ENCODE measurements around the gene PLOD2. TPM values are rescaled to one million over a fixed set of nuclear protein-coding genes. Genes with fewer than 3 reads are reported as not detected.

The PLOD2 gene
- total and polyA plus RNA-seq, 9 of the 15 experiments (the other 6 are each of a cell fraction or from before 2014, with no cell fraction given): 0.18 to 1.5 (median 0.58) TPM

DNA sequence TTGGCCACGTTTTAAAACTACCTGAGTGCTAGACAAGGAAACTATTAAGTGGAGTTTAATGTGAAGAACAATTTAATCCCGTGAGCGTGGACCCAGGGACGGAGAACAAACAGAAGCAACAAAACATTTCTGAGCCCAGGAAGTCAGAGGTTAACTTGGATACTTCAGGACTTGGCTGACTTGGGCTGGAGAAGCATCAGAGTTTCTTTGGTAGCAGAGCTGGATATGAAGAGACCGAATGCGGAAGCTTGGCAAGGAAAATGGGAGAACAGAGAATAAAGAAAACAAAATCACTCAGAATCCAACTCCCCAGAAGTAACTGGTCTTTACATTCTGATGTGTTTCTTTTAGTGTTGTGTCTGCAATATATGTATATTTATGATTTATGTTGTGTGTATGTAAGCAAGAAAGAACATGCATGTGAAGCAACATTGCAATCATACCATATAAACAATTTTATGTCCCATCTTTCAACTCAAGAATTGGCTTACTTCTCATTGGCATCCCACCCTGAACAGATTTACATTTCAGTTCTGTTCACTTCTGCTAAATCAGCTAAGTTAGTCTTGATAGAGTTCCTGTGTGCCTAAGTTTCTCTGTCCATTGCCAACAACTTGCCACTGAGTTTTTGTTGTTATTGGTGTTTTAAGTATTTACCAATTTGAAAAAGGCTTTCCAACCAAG is 17.2 kb upstream of the PLOD2 start:
- Histone ChIP-seq H3K27ac (ENCODE audit: extremely low read depth, low read depth, low read length) (no peak overlapping the region), H4K20me1 (replicated peaks; ENCODE audit: control insufficient read depth, insufficient read depth, low read length) (no peaks in the 10 kb centered on the region), H3K27me3 (ENCODE audit: control insufficient read depth in 2 of 2, insufficient read depth in 2 of 2, low read length in 2 of 2) (no peaks in the 10 kb centered on the region), H3K36me3 (ENCODE audit: control insufficient read depth, insufficient read depth, low read length) (no peaks in the 10 kb centered on the region), H3K9ac (ENCODE audit: insufficient read depth in 1 of 2, low read depth in 2 of 2, low read length in 2 of 2) (no peak overlapping the region), H3K9me1 (ENCODE audit: control insufficient read depth, insufficient read depth, low read length) (no peaks in the 10 kb centered on the region), H3K4me1 (replicated peaks in 1 of 2; ENCODE audit: control insufficient read depth in 2 of 2, insufficient read depth in 2 of 2, low read length in 2 of 2) (no peaks in the 10 kb centered on the region), H3K79me2 (ENCODE audit: control insufficient read depth, insufficient read depth, low read length) (no peaks in the 10 kb centered on the region), H3K9me3 (replicated peaks; ENCODE audit: control insufficient read depth, insufficient read depth, low read depth, low read length) (no peaks in the 10 kb centered on the region), H2AFZ (ENCODE audit: low read depth, low read length) (no peak overlapping the region), H3K4me2 (ENCODE audit: insufficient read depth, low read length) (no peak overlapping the region), H3K4me3 (no peak overlapping the region)
- in situ Hi-C loops (cut with MboI): no loop called here
- BruUV-seq (replicated peaks): no TSS peak
- ATAC-seq: no peak
- intact Hi-C loops (cut with micrococcal nuclease): no loop called here
- no peak for DNase-seq (ENCODE audit: extremely low read depth in 1 of 4, low spot score in 3 of 4)
- ChIA-PET POLR2A (no interaction called here), CTCF (ENCODE audit: low intra/inter-chr PET ratio) (no interaction called here)
- 3% methylated on average over 6 of the region's 6 CpGs for WGBS (ENCODE audit: insufficient coverage, low coverage, missing lambda C conversion rate)
- FAIRE-seq: no peak
- TF ChIP-seq, protein P1, sequence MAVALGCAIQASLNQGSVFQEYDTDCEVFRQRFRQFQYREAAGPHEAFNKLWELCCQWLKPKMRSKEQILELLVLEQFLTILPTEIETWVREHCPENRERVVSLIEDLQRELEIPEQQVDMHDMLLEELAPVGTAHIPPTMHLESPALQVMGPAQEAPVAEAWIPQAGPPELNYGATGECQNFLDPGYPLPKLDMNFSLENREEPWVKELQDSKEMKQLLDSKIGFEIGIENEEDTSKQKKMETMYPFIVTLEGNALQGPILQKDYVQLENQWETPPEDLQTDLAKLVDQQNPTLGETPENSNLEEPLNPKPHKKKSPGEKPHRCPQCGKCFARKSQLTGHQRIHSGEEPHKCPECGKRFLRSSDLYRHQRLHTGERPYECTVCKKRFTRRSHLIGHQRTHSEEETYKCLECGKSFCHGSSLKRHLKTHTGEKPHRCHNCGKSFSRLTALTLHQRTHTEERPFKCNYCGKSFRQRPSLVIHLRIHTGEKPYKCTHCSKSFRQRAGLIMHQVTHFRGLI (CRISPR knock-in tag; IDR thresholded peaks at IDR 0.05): no peak
- TF ChIP-seq, protein P2, sequence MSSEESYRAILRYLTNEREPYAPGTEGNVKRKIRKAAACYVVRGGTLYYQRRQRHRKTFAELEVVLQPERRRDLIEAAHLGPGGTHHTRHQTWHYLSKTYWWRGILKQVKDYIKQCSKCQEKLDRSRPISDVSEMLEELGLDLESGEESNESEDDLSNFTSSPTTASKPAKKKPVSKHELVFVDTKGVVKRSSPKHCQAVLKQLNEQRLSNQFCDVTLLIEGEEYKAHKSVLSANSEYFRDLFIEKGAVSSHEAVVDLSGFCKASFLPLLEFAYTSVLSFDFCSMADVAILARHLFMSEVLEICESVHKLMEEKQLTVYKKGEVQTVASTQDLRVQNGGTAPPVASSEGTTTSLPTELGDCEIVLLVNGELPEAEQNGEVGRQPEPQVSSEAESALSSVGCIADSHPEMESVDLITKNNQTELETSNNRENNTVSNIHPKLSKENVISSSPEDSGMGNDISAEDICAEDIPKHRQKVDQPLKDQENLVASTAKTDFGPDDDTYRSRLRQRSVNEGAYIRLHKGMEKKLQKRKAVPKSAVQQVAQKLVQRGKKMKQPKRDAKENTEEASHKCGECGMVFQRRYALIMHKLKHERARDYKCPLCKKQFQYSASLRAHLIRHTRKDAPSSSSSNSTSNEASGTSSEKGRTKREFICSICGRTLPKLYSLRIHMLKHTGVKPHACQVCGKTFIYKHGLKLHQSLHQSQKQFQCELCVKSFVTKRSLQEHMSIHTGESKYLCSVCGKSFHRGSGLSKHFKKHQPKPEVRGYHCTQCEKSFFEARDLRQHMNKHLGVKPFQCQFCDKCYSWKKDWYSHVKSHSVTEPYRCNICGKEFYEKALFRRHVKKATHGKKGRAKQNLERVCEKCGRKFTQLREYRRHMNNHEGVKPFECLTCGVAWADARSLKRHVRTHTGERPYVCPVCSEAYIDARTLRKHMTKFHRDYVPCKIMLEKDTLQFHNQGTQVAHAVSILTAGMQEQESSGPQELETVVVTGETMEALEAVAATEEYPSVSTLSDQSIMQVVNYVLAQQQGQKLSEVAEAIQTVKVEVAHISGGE (CRISPR knock-in tag; IDR thresholded peaks at IDR 0.05): no peak
- no peak for TF ChIP-seq ZNF57 (CRISPR knock-in tag; IDR thresholded peaks at IDR 0.05)
- TF ChIP-seq ESRRB (CRISPR knock-in tag; IDR thresholded peaks at IDR 0.05; ENCODE audit: borderline replicate concordance): no peak
- TF ChIP-seq RNF2 (IDR thresholded peaks at IDR 0.05): no peak
- TF ChIP-seq, protein P3, sequence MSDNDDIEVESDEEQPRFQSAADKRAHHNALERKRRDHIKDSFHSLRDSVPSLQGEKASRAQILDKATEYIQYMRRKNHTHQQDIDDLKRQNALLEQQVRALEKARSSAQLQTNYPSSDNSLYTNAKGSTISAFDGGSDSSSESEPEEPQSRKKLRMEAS (CRISPR knock-in tag; IDR thresholded peaks at IDR 0.05): no peak
- TF ChIP-seq CREM (IDR thresholded peaks at IDR 0.05; ENCODE audit: low read depth): no peak
- TF ChIP-seq, protein P4, sequence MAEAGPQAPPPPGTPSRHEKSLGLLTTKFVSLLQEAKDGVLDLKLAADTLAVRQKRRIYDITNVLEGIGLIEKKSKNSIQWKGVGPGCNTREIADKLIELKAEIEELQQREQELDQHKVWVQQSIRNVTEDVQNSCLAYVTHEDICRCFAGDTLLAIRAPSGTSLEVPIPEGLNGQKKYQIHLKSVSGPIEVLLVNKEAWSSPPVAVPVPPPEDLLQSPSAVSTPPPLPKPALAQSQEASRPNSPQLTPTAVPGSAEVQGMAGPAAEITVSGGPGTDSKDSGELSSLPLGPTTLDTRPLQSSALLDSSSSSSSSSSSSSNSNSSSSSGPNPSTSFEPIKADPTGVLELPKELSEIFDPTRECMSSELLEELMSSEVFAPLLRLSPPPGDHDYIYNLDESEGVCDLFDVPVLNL (CRISPR knock-in tag; IDR thresholded peaks at IDR 0.05; ENCODE audit: low read depth): no peak
- TF ChIP-seq, protein P5, sequence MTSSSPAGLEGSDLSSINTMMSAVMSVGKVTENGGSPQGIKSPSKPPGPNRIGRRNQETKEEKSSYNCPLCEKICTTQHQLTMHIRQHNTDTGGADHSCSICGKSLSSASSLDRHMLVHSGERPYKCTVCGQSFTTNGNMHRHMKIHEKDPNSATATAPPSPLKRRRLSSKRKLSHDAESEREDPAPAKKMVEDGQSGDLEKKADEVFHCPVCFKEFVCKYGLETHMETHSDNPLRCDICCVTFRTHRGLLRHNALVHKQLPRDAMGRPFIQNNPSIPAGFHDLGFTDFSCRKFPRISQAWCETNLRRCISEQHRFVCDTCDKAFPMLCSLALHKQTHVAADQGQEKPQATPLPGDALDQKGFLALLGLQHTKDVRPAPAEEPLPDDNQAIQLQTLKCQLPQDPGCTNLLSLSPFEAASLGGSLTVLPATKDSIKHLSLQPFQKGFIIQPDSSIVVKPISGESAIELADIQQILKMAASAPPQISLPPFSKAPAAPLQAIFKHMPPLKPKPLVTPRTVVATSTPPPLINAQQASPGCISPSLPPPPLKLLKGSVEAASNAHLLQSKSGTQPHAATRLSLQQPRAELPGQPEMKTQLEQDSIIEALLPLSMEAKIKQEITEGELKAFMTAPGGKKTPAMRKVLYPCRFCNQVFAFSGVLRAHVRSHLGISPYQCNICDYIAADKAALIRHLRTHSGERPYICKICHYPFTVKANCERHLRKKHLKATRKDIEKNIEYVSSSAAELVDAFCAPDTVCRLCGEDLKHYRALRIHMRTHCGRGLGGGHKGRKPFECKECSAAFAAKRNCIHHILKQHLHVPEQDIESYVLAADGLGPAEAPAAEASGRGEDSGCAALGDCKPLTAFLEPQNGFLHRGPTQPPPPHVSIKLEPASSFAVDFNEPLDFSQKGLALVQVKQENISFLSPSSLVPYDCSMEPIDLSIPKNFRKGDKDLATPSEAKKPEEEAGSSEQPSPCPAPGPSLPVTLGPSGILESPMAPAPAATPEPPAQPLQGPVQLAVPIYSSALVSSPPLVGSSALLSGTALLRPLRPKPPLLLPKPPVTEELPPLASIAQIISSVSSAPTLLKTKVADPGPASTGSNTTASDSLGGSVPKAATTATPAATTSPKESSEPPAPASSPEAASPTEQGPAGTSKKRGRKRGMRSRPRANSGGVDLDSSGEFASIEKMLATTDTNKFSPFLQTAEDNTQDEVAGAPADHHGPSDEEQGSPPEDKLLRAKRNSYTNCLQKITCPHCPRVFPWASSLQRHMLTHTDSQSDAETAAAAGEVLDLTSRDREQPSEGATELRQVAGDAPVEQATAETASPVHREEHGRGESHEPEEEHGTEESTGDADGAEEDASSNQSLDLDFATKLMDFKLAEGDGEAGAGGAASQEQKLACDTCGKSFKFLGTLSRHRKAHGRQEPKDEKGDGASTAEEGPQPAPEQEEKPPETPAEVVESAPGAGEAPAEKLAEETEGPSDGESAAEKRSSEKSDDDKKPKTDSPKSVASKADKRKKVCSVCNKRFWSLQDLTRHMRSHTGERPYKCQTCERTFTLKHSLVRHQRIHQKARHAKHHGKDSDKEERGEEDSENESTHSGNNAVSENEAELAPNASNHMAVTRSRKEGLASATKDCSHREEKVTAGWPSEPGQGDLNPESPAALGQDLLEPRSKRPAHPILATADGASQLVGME (CRISPR knock-in tag; IDR thresholded peaks at IDR 0.05): no peak
